Stimulated activated naive CD8-positive, alpha-beta T cell treated with anti-CD3 and anti-CD28 coated beads, Interleukin-15, amount 100 ng/mL, for 72 hours (primary cell): ENCODE data around the gene DLG2.

ENCODE experiments used
- ATAC-seq: fragments of 150-1000 bp; cut with Tn5 transposase; 2 replicates; pipeline ENCODE4 v1.10.0; 2021; ENCODE audit warnings: mild to moderate bottlenecking, moderate library complexity
- DNase-seq, 2 donors: peaks; one replicate each; pipeline ENCODE4 v3.0.0; 2021 to 2022
- H3K27ac Mint-ChIP-seq, 2 donors: one replicate each; pipeline ENCODE4 v1.8.0; 2022; ENCODE audit warnings: mild to moderate bottlenecking in 2 of 2, mixed read lengths in 2 of 2, moderate library complexity in 2 of 2
- H3K27me3 Mint-ChIP-seq: one replicate; pipeline ENCODE4 v1.8.0; 2022; ENCODE audit warnings: mixed read lengths
- H3K4me1 Mint-ChIP-seq: one replicate; pipeline ENCODE4 v1.8.0; 2022; ENCODE audit warnings: mild to moderate bottlenecking, mixed read lengths
- H3K4me3 Mint-ChIP-seq, 2 donors: one replicate each; pipeline ENCODE4 v1.8.0; 2022; ENCODE audit warnings: mild to moderate bottlenecking in 2 of 2, mixed read lengths in 2 of 2, moderate library complexity in 1 of 2
- H3K9me3 Mint-ChIP-seq, 2 donors: one replicate each; pipeline ENCODE4 v1.8.0; 2022; ENCODE audit warnings: mixed read lengths in 2 of 2

The DLG2 gene

GRCh38 chr11:84035645-84036044 is 1591.5 kb downstream of the DLG2 start:
- DNase-seq (no peak), ATAC-seq (no peak)
- Mint-ChIP-seq H3K27me3 (no peaks in the 10 kb centered on the region), H3K4me3 (no peak overlapping the region), H3K9me3 (peaks cover 20 to 26% of the 10 kb centered on the region in 2 donors), H3K4me1 (no peaks in the 10 kb centered on the region), H3K27ac (no peak overlapping the region)

- ATAC-seq, result no peak
- Mint-ChIP-seq H3K4me3 (no peak overlapping the region), H3K4me1 (no peaks in the 10 kb centered on the region), H3K9me3 (peaks cover 20 to 31% of the 10 kb centered on the region in 2 donors), H3K27ac (no peak overlapping the region), H3K27me3 (no peaks in the 10 kb centered on the region)
- no peak for DNase-seq
Measured at GRCh38 chr11:84034484-84034883, 1592.7 kb downstream of the DLG2 start.

GRCh38 chr11:84024266-84024665 is 1602.9 kb downstream of the DLG2 start:
- Mint-ChIP-seq H3K4me3 (no peak overlapping the region), H3K9me3 (peaks cover 6 to 16% of the 10 kb centered on the region in 2 donors), H3K4me1 (no peaks in the 10 kb centered on the region), H3K27me3 (no peaks in the 10 kb centered on the region), H3K27ac (no peak overlapping the region)
- DNase-seq (no peak), ATAC-seq (no peak)

- ATAC-seq (no peak), DNase-seq (no peak)
- no peak overlapping the region for H3K27ac Mint-ChIP-seq
- peaks cover 8 to 11% of the 10 kb centered on the region in 2 donors for H3K9me3 Mint-ChIP-seq
- no peak overlapping the region for H3K4me3 Mint-ChIP-seq
- H3K4me1 Mint-ChIP-seq, result no peaks in the 10 kb centered on the region
- H3K27me3 Mint-ChIP-seq, result no peaks in the 10 kb centered on the region
Measured at GRCh38 chr11:84022695-84023094, 1604.4 kb downstream of the DLG2 start.

GRCh38 chr11:84022201-84022600 is 1604.9 kb downstream of the DLG2 start:
- no peak overlapping the region for H3K4me3 Mint-ChIP-seq
- DNase-seq (no peak), ATAC-seq (no peak)
- H3K27ac Mint-ChIP-seq, result no peak overlapping the region
- no peaks in the 10 kb centered on the region for H3K4me1 Mint-ChIP-seq
- no peaks in the 10 kb centered on the region for H3K27me3 Mint-ChIP-seq
- H3K9me3 Mint-ChIP-seq, result peaks cover 8 to 11% of the 10 kb centered on the region in 2 donors

- ATAC-seq (no peak), DNase-seq (no peak)
- H3K9me3 Mint-ChIP-seq, result peaks cover 8 to 18% of the 10 kb centered on the region in 2 donors
- no peaks in the 10 kb centered on the region for H3K27me3 Mint-ChIP-seq
- H3K4me3 Mint-ChIP-seq, result no peak overlapping the region
- no peaks in the 10 kb centered on the region for H3K4me1 Mint-ChIP-seq
- no peak overlapping the region for H3K27ac Mint-ChIP-seq
Measured at GRCh38 chr11:84021291-84021690, 1605.9 kb downstream of the DLG2 start.

GRCh38 chr11:84019571-84020194 is 1607.5 kb downstream of the DLG2 start:
- H3K9me3 Mint-ChIP-seq, result peaks cover 12 to 15% of the 10 kb centered on the region in 2 donors
- no peaks in the 10 kb centered on the region for H3K27me3 Mint-ChIP-seq
- H3K4me3 Mint-ChIP-seq, result no peak overlapping the region
- no peaks in the 10 kb centered on the region for H3K4me1 Mint-ChIP-seq
- H3K27ac Mint-ChIP-seq, result no peak overlapping the region
- ATAC-seq (no peak), DNase-seq (no peak)

GRCh38 chr11:84014539-84014938 is 1612.6 kb downstream of the DLG2 start:
- DNase-seq, result no peak
- H3K27me3 Mint-ChIP-seq, result no peaks in the 10 kb centered on the region
- H3K4me3 Mint-ChIP-seq, result no peak overlapping the region
- no peak overlapping the region for H3K27ac Mint-ChIP-seq
- H3K9me3 Mint-ChIP-seq, result peaks cover 11 to 17% of the 10 kb centered on the region in 2 donors
- no peak for ATAC-seq
- H3K4me1 Mint-ChIP-seq, result no peaks in the 10 kb centered on the region

GRCh38 chr11:84012171-84012826 is 1614.8 kb downstream of the DLG2 start:
- DNase-seq, result no peak
- Mint-ChIP-seq H3K4me3 (no peak overlapping the region), H3K9me3 (peaks cover 7 to 17% of the 10 kb centered on the region in 2 donors), H3K27ac (no peak overlapping the region), H3K27me3 (no peaks in the 10 kb centered on the region), H3K4me1 (no peaks in the 10 kb centered on the region)
- ATAC-seq, result no peak

GRCh38 chr11:84003181-84003580 is 1624.0 kb downstream of the DLG2 start:
- no peaks in the 10 kb centered on the region for H3K4me1 Mint-ChIP-seq
- peaks cover 43 to 61% of the 10 kb centered on the region in 2 donors for H3K9me3 Mint-ChIP-seq
- no peaks in the 10 kb centered on the region for H3K27me3 Mint-ChIP-seq
- no peak overlapping the region for H3K4me3 Mint-ChIP-seq
- no peak for DNase-seq
- ATAC-seq, result no peak
- no peak overlapping the region for H3K27ac Mint-ChIP-seq

GRCh38 chr11:83998921-83999320 is 1628.2 kb downstream of the DLG2 start:
- peaks cover 29 to 55% of the 10 kb centered on the region in 2 donors for H3K9me3 Mint-ChIP-seq
- no peak for DNase-seq
- no peak overlapping the region for H3K27ac Mint-ChIP-seq
- no peak overlapping the region for H3K4me3 Mint-ChIP-seq
- no peaks in the 10 kb centered on the region for H3K4me1 Mint-ChIP-seq
- H3K27me3 Mint-ChIP-seq, result no peaks in the 10 kb centered on the region
- ATAC-seq, result no peak

- H3K27ac Mint-ChIP-seq, result no peak overlapping the region
- ATAC-seq, result no peak
- H3K4me1 Mint-ChIP-seq, result no peaks in the 10 kb centered on the region
- H3K27me3 Mint-ChIP-seq, result no peaks in the 10 kb centered on the region
- H3K4me3 Mint-ChIP-seq, result no peak overlapping the region
- DNase-seq, result no peak
- peaks cover 3 to 17% of the 10 kb centered on the region in 2 donors for H3K9me3 Mint-ChIP-seq
Measured at GRCh38 chr11:83990160-83990733, 1636.9 kb downstream of the DLG2 start.

- ATAC-seq (no peak), DNase-seq (no peak)
- Mint-ChIP-seq H3K9me3 (peaks cover 5 to 8% of the 10 kb centered on the region in 2 donors), H3K4me3 (no peak overlapping the region), H3K27ac (no peak overlapping the region), H3K27me3 (no peaks in the 10 kb centered on the region), H3K4me1 (no peaks in the 10 kb centered on the region)
Measured at GRCh38 chr11:83982825-83983224, 1644.3 kb downstream of the DLG2 start.

- no peak for DNase-seq
- Mint-ChIP-seq H3K27me3 (no peaks in the 10 kb centered on the region), H3K4me1 (no peaks in the 10 kb centered on the region), H3K9me3 (peaks cover 0 to 5% of the 10 kb centered on the region in 2 donors), H3K27ac (no peak overlapping the region), H3K4me3 (no peak overlapping the region)
- ATAC-seq, result no peak
Measured at GRCh38 chr11:83979593-83979992, 1647.6 kb downstream of the DLG2 start.

- no peak for ATAC-seq
- Mint-ChIP-seq H3K27ac (no peak overlapping the region), H3K27me3 (no peaks in the 10 kb centered on the region), H3K9me3 (peaks cover 0 to 5% of the 10 kb centered on the region in 2 donors), H3K4me3 (no peak overlapping the region), H3K4me1 (no peaks in the 10 kb centered on the region)
- no peak for DNase-seq
Measured at GRCh38 chr11:83978942-83979341, 1648.2 kb downstream of the DLG2 start.

GRCh38 chr11:83976086-83976485 is 1651.1 kb downstream of the DLG2 start:
- Mint-ChIP-seq H3K27ac (no peak overlapping the region), H3K27me3 (no peaks in the 10 kb centered on the region), H3K9me3 (peaks cover 0 to 5% of the 10 kb centered on the region in 2 donors), H3K4me3 (no peak overlapping the region), H3K4me1 (no peaks in the 10 kb centered on the region)
- no peak for DNase-seq
- no peak for ATAC-seq
